DOHH2 (cell line): Measurements from ENCODE around the gene DHX32.

Source experiments
- H3F3A ChIP-seq: fragments of 200-600 bp; sonication (generic), shearing (Covaris generic); 2 replicates; pipeline ENCODE4 v1.6.0; 2016; ENCODE audit warnings: antibody characterized with exemption, mild to moderate bottlenecking; ENCODE audit not compliant: control insufficient read depth, insufficient read depth
- H3K27ac ChIP-seq: fragments of 200-600 bp; sonication (generic); 2 replicates; pipeline ENCODE4 v1.5.1; 2014; ENCODE audit warnings: low read depth, mild to moderate bottlenecking, low read length, moderate library complexity
- H3K27me3 ChIP-seq: fragments of 200-600 bp; sonication (generic); 2 replicates; pipeline ENCODE4 v1.6.1; 2014; ENCODE audit warnings: mild to moderate bottlenecking, low read length, mixed read lengths; ENCODE audit not compliant: control insufficient read depth
- H3K36me3 ChIP-seq: fragments of 200-600 bp; sonication (generic); 2 replicates; pipeline ENCODE4 v1.6.1; 2014; ENCODE audit warnings: mild to moderate bottlenecking, low read length, moderate library complexity, mixed read lengths; ENCODE audit not compliant: control insufficient read depth
- H3K4me1 ChIP-seq: fragments of 200-600 bp; sonication (generic); 2 replicates; pipeline ENCODE4 v1.6.1; 2014; ENCODE audit warnings: mild to moderate bottlenecking, low read length, mixed read lengths; ENCODE audit not compliant: control insufficient read depth
- H3K4me2 ChIP-seq: fragments of 200-600 bp; sonication (generic); 2 replicates; pipeline ENCODE4 v1.6.0; 2014; ENCODE audit warnings: mild to moderate bottlenecking, low read length, moderate library complexity
- H3K4me3 ChIP-seq: fragments of 200-600 bp; sonication (generic); 2 replicates; pipeline ENCODE4 v1.5.1; 2014; ENCODE audit warnings: mild to moderate bottlenecking, low read length, mixed read lengths
- H3K79me2 ChIP-seq: fragments of 200-600 bp; sonication (generic); 2 replicates; pipeline ENCODE4 v1.6.1; 2014; ENCODE audit warnings: mild to moderate bottlenecking, low read length, mixed read lengths; ENCODE audit not compliant: control insufficient read depth
- H3K9me2 ChIP-seq: fragments of 200-600 bp; sonication (generic); replicated peaks from 2 replicates; pipeline ENCODE4 v1.6.1; 2014; ENCODE audit warnings: mild to moderate bottlenecking, low read length, mixed read lengths; ENCODE audit not compliant: control insufficient read depth
- H3K9me3 ChIP-seq: fragments of 200-600 bp; sonication (generic); 2 replicates; pipeline ENCODE4 v1.6.1; 2014; ENCODE audit warnings: antibody characterized with exemption, low read length, mixed read lengths; ENCODE audit not compliant: control insufficient read depth, insufficient read depth
- H4K20me1 ChIP-seq: fragments of 200-600 bp; sonication (generic); 2 replicates; pipeline ENCODE4 v1.6.0; 2014; ENCODE audit warnings: low read depth, mild to moderate bottlenecking, antibody characterized with exemption, low read length, moderate library complexity; ENCODE audit not compliant: control insufficient read depth, insufficient read depth
- EZH2phosphoT487 ChIP-seq: fragments of 200-600 bp; sonication (generic); IDR thresholded peaks from 2 replicates; pipeline ENCODE4 v1.6.1; 2017; ENCODE audit warnings: borderline replicate concordance, mild to moderate bottlenecking, antibody characterized with exemption, low read length, moderate library complexity, mixed read lengths
- TF ChIP-seq, protein P1 (sequence below): fragments of 200-600 bp; sonication (generic); IDR thresholded peaks from one replicate; pipeline ENCODE4 v1.5.1; 2014; ENCODE audit warnings: antibody characterized with exemption, mild to moderate bottlenecking, low read depth, low read length; ENCODE audit not compliant: poor library complexity, severe bottlenecking

DHX32 gene

DNA sequence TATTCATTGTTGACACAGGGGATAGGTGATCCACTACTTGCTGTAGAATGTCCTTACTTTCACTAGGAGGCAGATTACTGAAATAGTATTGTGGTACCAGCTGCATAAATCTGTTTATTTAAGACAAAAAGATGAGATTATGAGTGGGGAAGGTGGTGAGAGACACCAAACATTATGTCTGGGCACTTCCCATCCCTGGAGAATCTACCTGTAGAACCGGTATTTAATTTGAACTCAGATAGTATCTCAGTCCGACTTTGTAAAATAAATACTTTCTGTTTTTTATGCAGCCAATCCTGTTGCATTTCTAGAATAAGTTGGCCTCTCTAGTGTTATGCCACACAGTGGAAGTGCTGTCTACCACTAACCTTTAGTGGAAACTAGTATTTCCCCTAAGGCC lies 44.3 kb downstream of the DHX32 start:
- TF ChIP-seq, protein P1, sequence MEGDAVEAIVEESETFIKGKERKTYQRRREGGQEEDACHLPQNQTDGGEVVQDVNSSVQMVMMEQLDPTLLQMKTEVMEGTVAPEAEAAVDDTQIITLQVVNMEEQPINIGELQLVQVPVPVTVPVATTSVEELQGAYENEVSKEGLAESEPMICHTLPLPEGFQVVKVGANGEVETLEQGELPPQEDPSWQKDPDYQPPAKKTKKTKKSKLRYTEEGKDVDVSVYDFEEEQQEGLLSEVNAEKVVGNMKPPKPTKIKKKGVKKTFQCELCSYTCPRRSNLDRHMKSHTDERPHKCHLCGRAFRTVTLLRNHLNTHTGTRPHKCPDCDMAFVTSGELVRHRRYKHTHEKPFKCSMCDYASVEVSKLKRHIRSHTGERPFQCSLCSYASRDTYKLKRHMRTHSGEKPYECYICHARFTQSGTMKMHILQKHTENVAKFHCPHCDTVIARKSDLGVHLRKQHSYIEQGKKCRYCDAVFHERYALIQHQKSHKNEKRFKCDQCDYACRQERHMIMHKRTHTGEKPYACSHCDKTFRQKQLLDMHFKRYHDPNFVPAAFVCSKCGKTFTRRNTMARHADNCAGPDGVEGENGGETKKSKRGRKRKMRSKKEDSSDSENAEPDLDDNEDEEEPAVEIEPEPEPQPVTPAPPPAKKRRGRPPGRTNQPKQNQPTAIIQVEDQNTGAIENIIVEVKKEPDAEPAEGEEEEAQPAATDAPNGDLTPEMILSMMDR: no peak
- TF ChIP-seq EZH2phosphoT487: no peak
- H3K27ac ChIP-seq: no peak overlapping the region
- no peaks in the 10 kb centered on the region for H3K27me3 ChIP-seq
- no peaks in the 10 kb centered on the region for H3K9me3 ChIP-seq
- peaks cover 87% of the 10 kb centered on the region for H3K36me3 ChIP-seq
- no peaks in the 10 kb centered on the region for H3K79me2 ChIP-seq
- no peaks in the 10 kb centered on the region for H3K9me2 ChIP-seq
- H3K4me3 ChIP-seq: no peak overlapping the region
- no peaks in the 10 kb centered on the region; the same call in 1 of the 2 replicates for H4K20me1 ChIP-seq
- no peak overlapping the region for H3K4me2 ChIP-seq
- no peaks in the 10 kb centered on the region for H3K4me1 ChIP-seq
- H3F3A ChIP-seq: no peaks in the 10 kb centered on the region

DNA sequence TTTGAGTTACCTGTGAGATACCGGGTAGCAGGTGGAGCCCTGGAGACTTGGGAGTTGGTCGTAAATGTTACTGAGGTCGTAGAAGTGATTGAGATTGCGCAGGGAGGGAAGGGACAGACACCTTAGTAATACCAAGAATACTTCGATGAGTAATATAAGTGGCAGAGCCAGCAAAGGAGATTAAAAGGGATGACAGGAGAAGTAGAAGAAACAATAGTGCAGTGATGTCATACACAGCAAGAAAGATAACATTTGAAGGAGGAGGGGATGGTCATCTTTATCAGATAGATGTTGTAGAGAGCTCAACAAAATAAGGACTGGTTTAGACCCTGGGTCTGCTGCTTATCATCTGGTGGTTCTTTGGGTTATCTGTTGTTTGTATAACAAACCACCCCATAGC lies 52.8 kb downstream of the DHX32 start:
- no peaks in the 10 kb centered on the region for H3K9me3 ChIP-seq
- H3K9me2 ChIP-seq: no peaks in the 10 kb centered on the region
- peaks cover 64% of the 10 kb centered on the region for H3K79me2 ChIP-seq
- no peaks in the 10 kb centered on the region for H3K27me3 ChIP-seq
- H3K27ac ChIP-seq: no peak overlapping the region
- no peak overlapping the region for H3K4me3 ChIP-seq
- no peaks in the 10 kb centered on the region for H3F3A ChIP-seq
- peaks cover 96% of the 10 kb centered on the region for H3K36me3 ChIP-seq
- TF ChIP-seq, protein P1: no peak
- TF ChIP-seq EZH2phosphoT487: no peak
- peaks cover 17% of the 10 kb centered on the region for H3K4me1 ChIP-seq
- H4K20me1 ChIP-seq: peaks cover 16% of the 10 kb centered on the region; the same call in 1 of the 2 replicates
- no peak overlapping the region for H3K4me2 ChIP-seq

DNA sequence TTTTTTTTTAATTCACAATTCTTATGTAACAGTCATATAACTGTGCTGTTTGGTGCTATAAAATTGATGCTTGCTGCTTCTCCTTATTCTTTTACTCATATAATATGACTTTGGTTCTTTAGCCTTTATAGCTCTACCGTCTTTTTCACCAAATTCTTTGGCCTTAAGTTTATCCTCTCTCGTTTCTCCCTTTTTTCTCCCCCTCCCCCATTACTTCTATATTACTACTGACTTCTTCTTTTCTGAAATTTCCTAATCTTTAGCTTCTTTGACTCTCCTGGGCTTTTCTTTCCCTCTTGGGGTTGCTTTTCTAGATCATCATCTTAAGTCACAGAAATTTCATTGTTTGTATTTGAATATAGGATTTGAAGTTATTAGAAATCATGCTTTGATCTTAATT lies 54.0 kb downstream of the DHX32 start:
- Histone ChIP-seq H3K9me3 (no peaks in the 10 kb centered on the region), H3K27me3 (no peaks in the 10 kb centered on the region), H3K4me2 (no peak overlapping the region), H4K20me1 (peaks cover 16% of the 10 kb centered on the region; the same call in 1 of the 2 replicates), H3K4me1 (peaks cover 19% of the 10 kb centered on the region), H3F3A (no peaks in the 10 kb centered on the region), H3K4me3 (no peak overlapping the region), H3K9me2 (no peaks in the 10 kb centered on the region), H3K27ac (no peak overlapping the region), H3K36me3 (peaks cover 88% of the 10 kb centered on the region), H3K79me2 (peaks cover 76% of the 10 kb centered on the region)
- TF ChIP-seq, protein P1: no peak
- no peak for TF ChIP-seq EZH2phosphoT487

DNA sequence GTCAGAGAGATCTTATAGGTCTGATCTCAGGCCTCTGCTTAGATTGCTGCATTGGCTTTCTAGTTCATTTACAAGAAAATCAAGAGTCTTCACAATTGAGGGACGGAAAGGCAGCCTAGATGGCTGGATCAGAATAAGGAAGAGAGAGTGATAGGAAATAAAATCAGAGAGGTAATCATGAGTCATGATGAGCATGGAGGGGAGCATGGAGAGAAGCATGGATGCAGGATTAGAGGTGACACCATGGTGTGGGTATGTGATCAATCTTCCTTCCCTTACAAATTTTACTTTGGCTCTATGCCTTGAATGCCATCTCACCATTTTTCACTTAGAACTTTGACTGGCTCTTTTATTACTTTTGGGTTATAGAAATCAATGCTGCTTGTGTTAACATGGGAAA lies 56.4 kb downstream of the DHX32 start:
- Histone ChIP-seq H3K79me2 (peaks cover 87% of the 10 kb centered on the region), H3K27ac (no peak overlapping the region), H3K27me3 (no peaks in the 10 kb centered on the region), H3K4me2 (peak overlapping the region; percentile 84), H4K20me1 (peaks cover 16% of the 10 kb centered on the region; the same call in 1 of the 2 replicates), H3K4me1 (peaks cover 31% of the 10 kb centered on the region), H3K4me3 (peak overlapping the region; percentile 84), H3K9me3 (no peaks in the 10 kb centered on the region), H3F3A (no peaks in the 10 kb centered on the region), H3K36me3 (peaks cover 75% of the 10 kb centered on the region), H3K9me2 (no peaks in the 10 kb centered on the region)
- no peak for TF ChIP-seq EZH2phosphoT487
- TF ChIP-seq, protein P1: no peak
